DOHH2 (cell line): ENCODE data around the gene RPRD1A.

Experiments used
- H3F3A ChIP-seq: fragments of 200-600 bp; sonication (generic), shearing (Covaris generic); 2 replicates; pipeline ENCODE4 v1.6.0; 2016; ENCODE audit warnings: antibody characterized with exemption, mild to moderate bottlenecking; ENCODE audit not compliant: control insufficient read depth, insufficient read depth
- H3K27ac ChIP-seq: fragments of 200-600 bp; sonication (generic); 2 replicates; pipeline ENCODE4 v1.5.1; 2014; ENCODE audit warnings: low read depth, mild to moderate bottlenecking, low read length, moderate library complexity
- H3K27me3 ChIP-seq: fragments of 200-600 bp; sonication (generic); 2 replicates; pipeline ENCODE4 v1.6.1; 2014; ENCODE audit warnings: mild to moderate bottlenecking, low read length, mixed read lengths; ENCODE audit not compliant: control insufficient read depth
- H3K36me3 ChIP-seq: fragments of 200-600 bp; sonication (generic); 2 replicates; pipeline ENCODE4 v1.6.1; 2014; ENCODE audit warnings: mild to moderate bottlenecking, low read length, moderate library complexity, mixed read lengths; ENCODE audit not compliant: control insufficient read depth
- H3K4me1 ChIP-seq: fragments of 200-600 bp; sonication (generic); 2 replicates; pipeline ENCODE4 v1.6.1; 2014; ENCODE audit warnings: mild to moderate bottlenecking, low read length, mixed read lengths; ENCODE audit not compliant: control insufficient read depth
- H3K4me2 ChIP-seq: fragments of 200-600 bp; sonication (generic); 2 replicates; pipeline ENCODE4 v1.6.0; 2014; ENCODE audit warnings: mild to moderate bottlenecking, low read length, moderate library complexity
- H3K4me3 ChIP-seq: fragments of 200-600 bp; sonication (generic); 2 replicates; pipeline ENCODE4 v1.5.1; 2014; ENCODE audit warnings: mild to moderate bottlenecking, low read length, mixed read lengths
- H3K79me2 ChIP-seq: fragments of 200-600 bp; sonication (generic); 2 replicates; pipeline ENCODE4 v1.6.1; 2014; ENCODE audit warnings: mild to moderate bottlenecking, low read length, mixed read lengths; ENCODE audit not compliant: control insufficient read depth
- H3K9me2 ChIP-seq: fragments of 200-600 bp; sonication (generic); replicated peaks from 2 replicates; pipeline ENCODE4 v1.6.1; 2014; ENCODE audit warnings: mild to moderate bottlenecking, low read length, mixed read lengths; ENCODE audit not compliant: control insufficient read depth
- H3K9me3 ChIP-seq: fragments of 200-600 bp; sonication (generic); 2 replicates; pipeline ENCODE4 v1.6.1; 2014; ENCODE audit warnings: antibody characterized with exemption, low read length, mixed read lengths; ENCODE audit not compliant: control insufficient read depth, insufficient read depth
- H4K20me1 ChIP-seq: fragments of 200-600 bp; sonication (generic); 2 replicates; pipeline ENCODE4 v1.6.0; 2014; ENCODE audit warnings: low read depth, mild to moderate bottlenecking, antibody characterized with exemption, low read length, moderate library complexity; ENCODE audit not compliant: control insufficient read depth, insufficient read depth
- CTCF ChIP-seq: fragments of 200-600 bp; sonication (generic); IDR thresholded peaks from one replicate; pipeline ENCODE4 v1.5.1; 2014; ENCODE audit warnings: antibody characterized with exemption, mild to moderate bottlenecking, low read depth, low read length; ENCODE audit not compliant: poor library complexity, severe bottlenecking
- EZH2phosphoT487 ChIP-seq: fragments of 200-600 bp; sonication (generic); IDR thresholded peaks from 2 replicates; pipeline ENCODE4 v1.6.1; 2017; ENCODE audit warnings: borderline replicate concordance, mild to moderate bottlenecking, antibody characterized with exemption, low read length, moderate library complexity, mixed read lengths

RPRD1A gene

GRCh38 chr18:36089001-36089400 lies 21.6 kb upstream of the RPRD1A start:
- TF ChIP-seq EZH2phosphoT487 (no peak), CTCF (no peak)
- Histone ChIP-seq H3K36me3 (no peaks in the 10 kb centered on the region), H3K4me2 (no peak overlapping the region), H3K4me3 (no peak overlapping the region), H3K27ac (no peak overlapping the region), H3K4me1 (peaks cover 25% of the 10 kb centered on the region), H3K9me2 (no peaks in the 10 kb centered on the region), H3K79me2 (no peaks in the 10 kb centered on the region), H3K9me3 (peaks cover 15% of the 10 kb centered on the region; the same call in 1 of the 2 replicates), H4K20me1 (no peaks in the 10 kb centered on the region), H3K27me3 (no peaks in the 10 kb centered on the region; the same call in 1 of the 2 replicates), H3F3A (0 out of 2 replicates have a peak, but pooled peaks cover 2% of the 10 kb centered on the region)

- no peaks in the 10 kb centered on the region for H3K9me2 ChIP-seq
- 0 out of 2 replicates have a peak, but pooled peaks cover 6% of the 10 kb centered on the region for H3F3A ChIP-seq
- H3K27ac ChIP-seq = no peak overlapping the region
- H4K20me1 ChIP-seq = no peaks in the 10 kb centered on the region
- H3K4me3 ChIP-seq = no peak overlapping the region
- H3K27me3 ChIP-seq = no peaks in the 10 kb centered on the region; the same call in 1 of the 2 replicates
- TF ChIP-seq EZH2phosphoT487 = no peak
- no peak for TF ChIP-seq CTCF
- H3K36me3 ChIP-seq = no peaks in the 10 kb centered on the region
- peaks cover 30% of the 10 kb centered on the region for H3K4me1 ChIP-seq
- no peaks in the 10 kb centered on the region for H3K79me2 ChIP-seq
- peaks cover 15% of the 10 kb centered on the region; the same call in 1 of the 2 replicates for H3K9me3 ChIP-seq
- no peak overlapping the region for H3K4me2 ChIP-seq
These were observed 20.9 kb upstream of the RPRD1A start for GRCh38 chr18:36088256-36088655.

GRCh38 chr18:36086186-36086585 lies 18.8 kb upstream of the RPRD1A start:
- no peak overlapping the region for H3K4me3 ChIP-seq
- H4K20me1 ChIP-seq = no peaks in the 10 kb centered on the region
- no peak overlapping the region for H3K27ac ChIP-seq
- H3K9me2 ChIP-seq = no peaks in the 10 kb centered on the region
- no peak for TF ChIP-seq CTCF
- TF ChIP-seq EZH2phosphoT487 = no peak
- H3K9me3 ChIP-seq = peaks cover 15% of the 10 kb centered on the region; the same call in 1 of the 2 replicates
- 0 out of 2 replicates have a peak, but pooled peaks cover 6% of the 10 kb centered on the region for H3F3A ChIP-seq
- H3K4me1 ChIP-seq = peaks cover 24% of the 10 kb centered on the region
- H3K79me2 ChIP-seq = no peaks in the 10 kb centered on the region
- H3K36me3 ChIP-seq = no peaks in the 10 kb centered on the region
- H3K4me2 ChIP-seq = peak overlapping the region; percentile 18
- peaks cover 6% of the 10 kb centered on the region; the same call in 1 of the 2 replicates for H3K27me3 ChIP-seq
